Epidermal melanocyte (primary cell): Measurements from ENCODE around the gene TIMM50.
"Not testable (repeated sequence)": the region's sequence is repeated elsewhere in the genome, so short reads cannot be mapped to it uniquely, and the experiment has no call there.

ENCODE experiments used
- DNase-seq: peaks from one replicate; pipeline ENCODE4 v3.0.0; 2011; ENCODE audit warnings: low spot score; ENCODE audit not compliant: insufficient read length

TIMM50 gene

GRCh38 chr19:39480337-39481228, at the start of gene TIMM50:
Gene TIMM50 (plus strand): TSS chr19:39480838. CDS start chr19:39480854, 16 bp downstream.
- DNase-seq = peak; percentile 91

DNA sequence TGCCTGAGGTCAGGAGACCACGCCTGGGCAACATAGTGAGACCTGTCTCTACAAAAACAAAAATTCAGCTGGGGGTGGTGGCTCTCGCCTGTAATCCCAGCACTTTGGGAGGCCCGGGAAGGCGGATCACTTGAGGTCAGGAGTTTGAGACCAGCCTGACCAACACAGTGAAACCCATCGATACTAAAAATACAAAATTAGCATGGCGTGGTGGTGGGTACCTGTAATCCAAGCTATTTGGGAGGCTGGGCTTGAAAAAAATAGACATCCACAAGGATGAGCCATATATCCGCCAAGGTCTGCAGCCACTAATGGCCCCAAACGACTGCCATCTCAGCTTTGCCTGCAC, 48.0 kb upstream of the TIMM50 start:
- no peak for DNase-seq

- no peak for DNase-seq
Measured at GRCh38 chr19:39433480-39434079, 47.1 kb upstream of the TIMM50 start.

- no peak for DNase-seq
Measured at GRCh38 chr19:39434123-39435076, 46.2 kb upstream of the TIMM50 start.

- DNase-seq = peak; percentile 85
Measured at GRCh38 chr19:39435499-39436349, 44.9 kb upstream of the TIMM50 start, which contains the start of gene RPS16. Gene RPS16 (minus strand): TSS chr19:39435949. CDS start chr19:39435895, 54 bp downstream.

DNA sequence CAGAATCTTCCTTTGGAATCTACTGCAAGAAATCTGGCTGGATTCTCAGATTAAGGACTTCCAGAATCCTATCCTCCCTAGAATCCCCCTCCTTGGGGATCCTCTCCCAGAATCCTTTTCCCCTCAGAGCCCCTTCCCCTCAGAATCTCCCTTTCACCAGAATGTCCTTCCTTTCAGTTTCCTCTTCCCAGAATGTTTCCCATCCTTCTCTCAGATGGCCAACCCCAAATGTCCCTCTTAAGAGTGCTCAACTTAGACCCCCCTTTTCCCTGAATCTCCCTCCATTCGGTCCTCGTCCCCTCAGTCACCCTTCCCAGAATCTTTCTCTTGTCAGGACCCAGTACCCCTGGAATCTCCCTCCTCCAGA, 44.3 kb upstream of the TIMM50 start:
- DNase-seq = no peak

GRCh38 chr19:39438270-39438934, 42.2 kb upstream of the TIMM50 start:
- no peak for DNase-seq

DNA sequence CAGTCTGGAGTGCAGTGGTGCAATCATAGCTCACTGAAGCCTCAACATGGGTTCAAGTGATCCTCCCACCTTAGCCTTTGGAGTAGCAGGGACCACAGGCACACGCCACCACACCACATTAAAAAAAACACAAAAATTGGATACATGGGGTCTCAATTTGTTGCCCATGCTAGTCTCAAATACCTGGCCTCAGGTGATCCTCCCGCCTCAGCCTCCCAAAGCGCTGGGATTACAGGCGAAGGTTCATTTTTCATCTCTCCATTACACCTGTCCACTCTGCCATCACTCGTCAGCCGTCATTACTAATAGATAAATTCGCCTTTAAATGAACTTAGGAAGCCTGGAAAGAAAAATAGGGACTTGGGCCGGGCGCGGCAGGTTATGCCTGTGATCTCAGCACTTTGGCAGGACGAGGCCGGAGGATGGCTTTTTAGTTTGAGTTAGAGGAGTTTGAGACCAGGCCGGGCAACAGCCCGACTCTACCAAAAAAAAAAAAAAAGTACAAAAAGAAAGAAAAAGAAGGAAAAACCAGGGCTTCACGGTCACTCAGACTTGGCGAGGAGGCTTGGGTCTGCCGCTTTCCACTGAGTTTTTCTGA, 35.9 kb upstream of the TIMM50 start:
- no peak for DNase-seq

DNA sequence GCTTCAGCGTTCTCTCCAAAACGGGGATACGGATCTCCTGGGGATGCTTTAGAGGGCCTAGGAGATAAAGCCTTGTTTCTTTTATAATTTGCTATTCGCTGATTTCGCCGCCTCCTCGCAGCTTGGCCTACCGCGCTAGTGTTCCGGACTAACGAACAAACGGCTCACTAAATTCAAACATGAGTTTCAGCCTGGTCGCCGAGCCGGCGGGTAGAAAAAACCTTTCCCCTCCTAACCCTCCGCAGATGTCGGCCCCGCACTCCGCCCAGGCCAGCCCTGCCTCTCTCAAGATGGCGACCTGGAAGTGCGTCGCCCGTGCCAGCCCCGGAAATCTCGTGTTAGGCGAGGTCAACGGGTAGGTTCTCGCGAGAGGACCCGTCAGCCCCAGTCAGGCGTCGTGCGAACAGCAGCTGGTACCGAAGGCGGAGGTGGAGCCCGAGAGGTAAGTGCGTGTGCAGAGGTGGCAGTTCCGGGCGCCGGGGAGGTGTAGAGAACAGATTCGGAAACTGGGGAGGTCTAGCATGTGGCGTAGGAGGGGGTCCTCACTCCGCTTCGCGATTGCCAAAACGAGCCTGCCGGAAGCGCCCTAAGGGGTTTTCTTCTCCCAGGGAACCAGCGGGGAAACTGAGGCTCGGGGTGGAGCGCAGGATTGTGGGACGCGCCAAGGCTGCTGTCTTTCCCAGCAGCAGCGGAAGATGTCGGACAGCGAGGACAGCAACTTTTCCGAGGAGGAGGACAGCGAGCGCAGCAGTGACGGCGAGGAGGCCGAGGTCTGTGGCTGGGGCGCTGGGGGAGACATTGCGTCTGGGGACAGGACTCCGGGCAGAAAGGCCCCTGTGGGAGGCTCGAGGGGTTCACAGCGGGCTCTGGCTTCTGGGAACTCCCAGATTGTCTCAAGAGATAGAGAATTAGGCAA, 35.2 kb upstream of the TIMM50 start, which contains the start of gene SUPT5H:
Gene SUPT5H (plus strand): TSS at position 387 of the 916 bp plus-strand sequence. CDS start 309 bp downstream, at position 696.
- peak; percentile 99 for DNase-seq

GRCh38 chr19:39446365-39447084, 34.1 kb upstream of the TIMM50 start:
- DNase-seq = no peak

DNA sequence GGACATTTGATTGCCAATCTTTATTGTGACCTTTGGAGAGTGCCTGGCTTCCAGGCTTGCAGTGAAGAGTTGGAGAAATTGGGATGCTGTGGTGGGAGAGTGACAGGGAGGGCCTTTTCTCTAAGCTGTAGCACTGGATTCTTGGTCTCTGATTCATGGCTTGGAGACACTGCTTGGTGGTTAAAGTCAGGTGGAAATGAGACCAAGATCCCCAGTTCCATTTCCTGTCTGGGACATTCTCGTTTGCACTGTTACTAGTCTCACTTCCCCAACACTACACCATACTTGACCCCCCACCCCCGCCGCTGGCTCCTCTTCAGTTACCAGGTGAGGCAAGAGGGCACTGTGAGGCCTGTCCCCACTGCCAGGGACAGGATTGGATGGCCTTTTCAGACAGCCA, 32.4 kb upstream of the TIMM50 start:
- no peak for DNase-seq

DNA sequence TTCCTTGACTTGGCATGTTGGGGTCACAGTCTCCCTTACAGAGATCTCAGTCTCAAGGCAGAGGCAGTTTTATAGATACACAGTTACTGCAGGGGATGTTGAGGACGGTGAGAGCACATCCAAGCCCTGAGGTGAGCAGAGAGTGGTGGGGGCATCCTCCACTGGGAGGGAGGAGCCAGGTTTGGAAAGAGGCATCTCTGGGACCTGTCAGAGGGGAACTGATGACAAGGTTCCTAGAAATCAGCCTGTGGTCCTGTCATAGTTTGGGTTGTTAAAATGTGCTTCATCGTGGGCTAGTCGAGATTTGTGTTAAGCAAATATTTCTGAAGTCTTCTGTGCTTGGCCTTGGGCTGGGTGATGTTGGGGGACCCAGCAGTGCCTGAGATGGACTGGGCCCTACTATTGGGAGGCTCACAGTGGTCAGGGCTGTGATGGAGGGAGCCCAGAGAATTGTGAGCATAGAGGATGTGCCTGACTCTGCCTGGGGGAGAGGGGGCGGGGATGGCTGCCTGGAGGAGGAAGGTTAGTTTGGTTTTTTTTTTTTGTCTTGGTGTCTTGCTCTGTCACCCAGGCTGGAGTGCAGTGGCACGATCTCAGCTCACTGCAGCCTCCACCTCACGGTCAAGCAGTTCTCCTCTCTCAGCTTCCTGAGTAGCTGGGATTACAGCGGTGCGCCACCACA, 31.4 kb upstream of the TIMM50 start:
- no peak for DNase-seq

DNA sequence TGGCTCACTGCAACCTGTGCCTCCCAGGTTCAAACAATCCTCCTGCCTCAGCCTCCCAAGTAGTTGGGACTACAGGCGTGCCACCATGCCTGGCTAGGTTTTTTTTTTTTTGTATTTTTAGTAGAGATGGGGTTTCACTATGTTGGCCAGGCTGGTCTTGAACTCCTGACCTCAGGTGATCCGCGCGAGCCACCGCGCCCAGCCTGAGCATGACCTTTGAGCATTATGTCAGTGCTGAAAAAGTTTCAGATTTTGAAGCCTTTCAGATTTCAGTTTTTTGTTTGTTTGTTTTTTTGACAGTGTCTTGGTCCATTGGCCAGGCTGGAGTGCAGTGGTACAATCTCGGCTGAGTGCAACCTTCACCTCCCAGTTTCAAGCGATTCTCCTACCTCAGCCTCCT, 29.4 kb upstream of the TIMM50 start:
- not testable (repeated sequence) for DNase-seq

DNA sequence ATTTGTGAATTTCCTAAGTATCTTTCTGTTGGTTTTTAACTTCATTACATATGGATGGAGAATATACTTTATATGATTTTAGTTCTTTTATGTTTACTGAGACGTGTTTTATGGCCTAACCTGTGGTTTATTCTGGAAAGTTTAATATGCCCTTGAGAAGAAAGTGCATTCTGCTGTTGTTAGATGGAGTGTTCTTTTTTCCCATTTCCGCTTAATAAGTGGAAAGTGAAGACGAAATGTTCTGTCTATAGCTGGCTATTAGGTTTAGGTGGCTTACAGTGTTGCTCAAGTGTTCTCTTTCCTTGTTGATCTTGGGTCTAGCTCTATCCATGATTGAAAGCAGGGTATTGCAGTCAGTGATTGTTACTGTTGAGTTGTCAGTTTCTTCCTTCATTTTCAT, 17.2 kb upstream of the TIMM50 start:
- DNase-seq = no peak

DNA sequence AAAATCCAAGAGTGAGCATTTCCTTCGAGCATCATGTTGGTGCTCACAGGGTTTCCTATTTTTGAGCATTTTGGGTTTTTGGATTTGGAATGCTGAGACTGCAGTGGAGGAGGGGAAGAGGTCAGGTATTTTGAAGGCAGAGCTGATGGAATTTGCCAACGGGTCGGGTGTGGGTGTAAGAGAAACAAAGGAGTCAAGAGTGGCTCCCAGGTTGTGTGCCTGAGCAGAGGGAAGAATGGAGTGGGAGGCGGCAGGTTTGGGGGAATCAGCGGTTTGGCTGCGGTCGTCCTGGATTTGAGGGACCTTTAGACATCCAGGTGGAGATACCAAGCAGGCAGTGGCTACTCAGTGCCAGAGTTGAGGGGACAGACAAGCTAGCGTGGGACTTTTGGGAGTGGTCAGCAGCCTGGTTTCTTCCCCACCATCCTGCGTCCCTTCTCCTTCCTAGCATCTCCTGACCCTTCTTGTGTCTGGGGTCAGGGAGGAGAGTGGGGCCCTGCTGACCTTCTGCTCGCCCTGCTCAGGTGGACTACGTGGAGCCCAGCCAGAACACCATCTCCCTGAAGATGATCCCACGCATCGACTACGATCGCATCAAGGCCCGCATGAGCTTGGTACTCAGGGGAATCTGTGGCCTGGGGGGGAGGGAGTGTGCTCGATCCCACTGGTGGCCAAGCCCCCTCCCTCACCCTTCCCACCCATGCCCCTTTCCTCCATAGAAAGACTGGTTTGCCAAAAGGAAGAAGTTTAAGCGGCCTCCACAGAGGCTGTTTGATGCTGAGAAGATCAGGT, 14.5 kb upstream of the TIMM50 start:
- no peak for DNase-seq

DNA sequence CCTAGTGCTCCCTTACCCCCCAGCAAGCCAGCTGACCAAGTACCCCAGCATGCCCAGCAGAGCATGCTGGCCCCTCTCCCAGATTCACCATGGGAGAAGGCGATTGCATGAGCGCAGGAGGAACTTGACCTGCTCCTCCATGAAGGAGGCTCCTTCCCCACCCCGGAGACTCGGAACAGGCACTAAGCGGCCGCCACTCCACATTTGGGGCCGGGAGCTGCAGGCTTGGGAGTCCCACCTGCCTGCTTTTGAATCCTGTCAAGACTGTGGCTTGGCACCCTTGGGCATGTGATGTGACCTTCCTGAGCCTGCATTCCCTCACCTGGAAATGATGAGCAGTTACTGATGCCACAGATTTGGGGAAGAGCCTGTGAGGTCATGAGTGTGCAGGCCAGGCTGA, 12.7 kb upstream of the TIMM50 start:
- DNase-seq = no peak

DNA sequence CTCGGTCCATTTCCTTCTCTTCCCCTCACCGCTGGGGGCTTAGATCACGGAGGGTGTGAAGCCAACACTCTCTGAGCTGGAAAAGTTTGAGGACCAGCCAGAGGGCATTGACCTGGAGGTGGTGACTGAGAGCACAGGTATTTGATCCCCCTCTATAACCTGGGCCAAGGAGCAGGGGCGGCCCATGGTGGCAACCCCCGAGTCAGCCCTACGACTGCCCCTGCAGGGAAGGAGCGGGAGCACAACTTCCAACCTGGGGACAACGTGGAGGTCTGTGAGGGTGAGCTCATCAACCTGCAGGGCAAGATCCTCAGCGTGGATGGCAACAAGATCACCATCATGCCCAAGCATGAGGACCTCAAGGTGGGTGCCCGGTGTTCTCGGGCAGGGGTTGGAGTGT, 11.6 kb upstream of the TIMM50 start:
- no peak for DNase-seq
